ENCODE data around the gene GDAP1L1.

GDAP1L1 gene

GRCh38 chr20:44248410-44248759 is 1.3 kb downstream of the GDAP1L1 start:
- in situ Hi-C loops (cut with HindIII; ENCODE audit: low sequenced_read_pairs) = no loop called here
- no peak for TF ChIP-seq CTCF (IDR thresholded peaks at IDR 0.05; ENCODE audit: low read depth, low read length)
- H3K4me3 ChIP-seq (ENCODE audit: low read depth, low read length) = no peak overlapping the region
- DNase-seq (ENCODE audit: low read depth, low spot score) = no peak

- no peak for TF ChIP-seq CTCF (IDR thresholded peaks at IDR 0.05; ENCODE audit: low read depth, low read length)
- in situ Hi-C loops (cut with HindIII; ENCODE audit: low sequenced_read_pairs) = no loop called here
- no peak overlapping the region for H3K4me3 ChIP-seq (ENCODE audit: low read depth, low read length)
- DNase-seq (ENCODE audit: low read depth, low spot score) = no peak
Observed at GRCh38 chr20:44251284-44251683, 4.2 kb downstream of the GDAP1L1 start.

GRCh38 chr20:44253528-44253927 is 6.4 kb downstream of the GDAP1L1 start:
- in situ Hi-C loops (cut with HindIII; ENCODE audit: low sequenced_read_pairs) = no loop called here
- H3K4me3 ChIP-seq (ENCODE audit: low read depth, low read length) = no peak overlapping the region
- no peak for DNase-seq (ENCODE audit: low read depth, low spot score)
- no peak for TF ChIP-seq CTCF (IDR thresholded peaks at IDR 0.05; ENCODE audit: low read depth, low read length)

- DNase-seq (ENCODE audit: low read depth, low spot score) = no peak
- in situ Hi-C loops (cut with HindIII; ENCODE audit: low sequenced_read_pairs) = no loop called here
- no peak for TF ChIP-seq CTCF (IDR thresholded peaks at IDR 0.05; ENCODE audit: low read depth, low read length)
- H3K4me3 ChIP-seq (ENCODE audit: low read depth, low read length) = no peak overlapping the region
Observed at GRCh38 chr20:44254073-44254472, 7.0 kb downstream of the GDAP1L1 start.

GRCh38 chr20:44255942-44256341 is 8.8 kb downstream of the GDAP1L1 start:
- no peak for DNase-seq (ENCODE audit: low read depth, low spot score)
- in situ Hi-C loops (cut with HindIII; ENCODE audit: low sequenced_read_pairs) = no loop called here
- H3K4me3 ChIP-seq (ENCODE audit: low read depth, low read length) = no peak overlapping the region
- no peak for TF ChIP-seq CTCF (IDR thresholded peaks at IDR 0.05; ENCODE audit: low read depth, low read length)

- no peak overlapping the region for H3K4me3 ChIP-seq (ENCODE audit: low read depth, low read length)
- TF ChIP-seq CTCF (IDR thresholded peaks at IDR 0.05; ENCODE audit: low read depth, low read length) = no peak
- in situ Hi-C loops (cut with HindIII; ENCODE audit: low sequenced_read_pairs) = no loop called here
- no peak for DNase-seq (ENCODE audit: low read depth, low spot score)
Observed at GRCh38 chr20:44256961-44257360, 9.9 kb downstream of the GDAP1L1 start.
